Activated naive CD4-positive, alpha-beta T cell treated with anti-CD3 and anti-CD28 coated beads, Interleukin-2, amount 50 U/mL, for 72 hours (primary cell): ENCODE measurements around the gene MATCAP1. TPM values are rescaled to one million over a fixed set of nuclear protein-coding genes. Genes with fewer than 3 reads are reported as not detected.
A peak's percentile ranks its signal among the peaks of the same experiment; 100 is the strongest.

ENCODE experiments used
- ATAC-seq, 2 donors: fragments of 150-1000 bp; cut with Tn5 transposase; 2 replicates each; pipeline ENCODE4 v1.10.0; 2021; ENCODE audit warnings: mild to moderate bottlenecking in 2 of 2, moderate library complexity in 2 of 2
- DNase-seq, 2 donors: peaks; one replicate each; pipeline ENCODE4 v3.0.0; 2021 to 2022; ENCODE audit warnings: low spot score in 2 of 2
- H3K27ac Mint-ChIP-seq, 2 donors: one replicate each; pipeline ENCODE4 v1.8.0; 2022; ENCODE audit warnings: mild to moderate bottlenecking in 2 of 2, mixed read lengths in 2 of 2
- H3K36me3 Mint-ChIP-seq, 2 donors: one replicate each; pipeline ENCODE4 v1.8.0; 2022; ENCODE audit warnings: mixed read lengths in 2 of 2
- H3K9me3 Mint-ChIP-seq, 2 donors: one replicate each; pipeline ENCODE4 v1.8.0; 2022; ENCODE audit warnings: mixed read lengths in 2 of 2
- total RNA-seq, 2 donors: library from RNA; stranded (reverse); gene quantifications; one replicate each; pipeline ENCODE4 v1.2.3, GENCODE V29; 2022

Gene MATCAP1
- total RNA-seq, 2 donors from 2014 or later: 26.3 to 63.5 TPM

GRCh38 chr16:67198238-67198734 is 14.5 kb upstream of the MATCAP1 start:
- DNase-seq: no peak
- peak; percentile 35 to 64 for ATAC-seq

GRCh38 chr16:67197704-67198103 is 13.9 kb upstream of the MATCAP1 start:
- Mint-ChIP-seq H3K36me3 (peaks cover 21 to 31% of the 10 kb centered on the region in 2 donors), H3K9me3 (no peaks in the 10 kb centered on the region), H3K27ac (peak overlapping the region in 1 of 2 donors; percentile 82)
- no peak for DNase-seq
- ATAC-seq: peak in 1 of 2 donors; percentile 5

More at GRCh38 chr16:67198238-67198734, 14.5 kb upstream of the MATCAP1 start:
- peaks cover 19 to 26% of the 10 kb centered on the region in 2 donors for H3K36me3 Mint-ChIP-seq
- H3K9me3 Mint-ChIP-seq: no peaks in the 10 kb centered on the region
- peak overlapping the region in 1 of 2 donors; percentile 82 for H3K27ac Mint-ChIP-seq

- DNase-seq (no peak), ATAC-seq (no peak)
- H3K36me3 Mint-ChIP-seq: peaks cover 25 to 35% of the 10 kb centered on the region in 2 donors
- H3K9me3 Mint-ChIP-seq: no peaks in the 10 kb centered on the region
- peak overlapping the region in 1 of 2 donors; percentile 86 for H3K27ac Mint-ChIP-seq
Observed at GRCh38 chr16:67196881-67197280, 13.1 kb upstream of the MATCAP1 start.

- H3K36me3 Mint-ChIP-seq: peaks cover 25 to 44% of the 10 kb centered on the region in 2 donors
- peak overlapping the region; percentile 4 to 67 for H3K27ac Mint-ChIP-seq
- ATAC-seq (no peak), DNase-seq (no peak)
- H3K9me3 Mint-ChIP-seq: no peaks in the 10 kb centered on the region
Observed at GRCh38 chr16:67195676-67196075, 11.9 kb upstream of the MATCAP1 start.

GRCh38 chr16:67194260-67194659 is 10.5 kb upstream of the MATCAP1 start:
- Mint-ChIP-seq H3K27ac (peak overlapping the region; percentile 90 to 92), H3K9me3 (no peaks in the 10 kb centered on the region), H3K36me3 (peaks cover 25 to 44% of the 10 kb centered on the region in 2 donors)
- ATAC-seq (no peak), DNase-seq (no peak)

GRCh38 chr16:67193536-67193935 is 9.8 kb upstream of the MATCAP1 start:
- Mint-ChIP-seq H3K9me3 (no peaks in the 10 kb centered on the region), H3K36me3 (peaks cover 25 to 44% of the 10 kb centered on the region in 2 donors)

DNA sequence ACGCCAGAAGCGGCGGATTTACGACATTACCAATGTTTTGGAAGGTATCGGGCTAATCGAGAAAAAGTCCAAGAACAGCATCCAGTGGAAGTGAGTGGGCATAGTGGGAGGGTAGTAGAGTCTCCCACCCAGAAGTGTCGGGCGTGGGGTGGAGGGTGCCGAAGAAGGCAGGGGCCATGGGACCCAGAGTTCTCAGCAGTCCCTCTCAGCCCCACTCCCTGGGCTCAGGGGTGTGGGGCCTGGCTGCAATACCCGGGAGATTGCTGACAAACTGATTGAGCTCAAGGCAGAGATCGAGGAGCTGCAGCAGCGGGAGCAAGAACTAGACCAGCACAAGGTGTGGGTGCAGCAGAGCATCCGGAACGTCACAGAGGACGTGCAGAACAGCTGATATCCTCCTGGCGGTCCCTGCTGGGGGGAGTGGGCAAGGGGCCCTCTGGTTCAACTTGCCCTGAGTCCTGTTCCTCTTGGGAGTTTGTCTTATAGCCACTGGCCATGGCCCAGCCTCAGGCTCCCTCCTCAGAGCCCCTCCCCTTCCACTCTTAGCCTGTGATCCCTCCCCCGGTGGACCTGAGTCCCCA is 9.1 kb upstream of the MATCAP1 start:
- ATAC-seq (no peak), DNase-seq (no peak)
- Mint-ChIP-seq H3K27ac (peak overlapping the region; percentile 92 to 96), H3K9me3 (no peaks in the 10 kb centered on the region), H3K36me3 (peaks cover 25 to 44% of the 10 kb centered on the region in 2 donors)

More at GRCh38 chr16:67193536-67193935, 9.8 kb upstream of the MATCAP1 start:
- H3K27ac Mint-ChIP-seq: peak overlapping the region; percentile 92 to 96
- no peak for DNase-seq
- no peak for ATAC-seq

DNA sequence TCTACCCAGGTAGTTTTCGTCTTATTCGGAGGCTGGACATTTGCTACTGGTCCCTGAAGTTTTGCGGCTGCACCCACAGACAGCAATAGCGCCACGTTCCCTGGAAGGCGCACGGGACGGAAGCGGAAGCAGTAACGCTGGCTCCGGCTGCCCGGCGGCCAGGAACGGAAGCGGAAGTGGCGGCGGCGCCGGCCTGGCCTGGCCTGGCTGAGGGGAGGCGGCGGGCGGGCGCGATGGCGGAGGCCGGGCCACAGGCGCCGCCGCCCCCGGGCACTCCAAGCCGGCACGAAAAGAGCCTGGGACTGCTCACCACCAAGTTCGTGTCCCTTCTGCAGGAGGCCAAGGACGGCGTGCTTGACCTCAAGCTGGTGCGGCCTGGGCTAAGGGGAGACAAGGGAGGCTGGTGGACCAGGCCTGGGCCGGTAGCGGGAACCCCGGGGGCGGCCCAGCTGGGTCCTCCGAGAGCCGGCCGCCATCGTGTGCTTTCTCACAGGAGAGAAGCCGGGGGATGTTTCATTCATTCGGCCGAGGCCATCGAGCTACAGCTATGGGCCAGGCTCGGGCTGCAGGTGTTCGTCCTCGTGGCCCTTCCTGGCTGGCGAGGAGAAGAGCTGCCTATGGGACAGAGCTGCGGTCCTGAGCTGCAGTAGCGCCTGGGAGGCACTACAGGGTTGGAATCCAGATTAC is 8.4 kb upstream of the MATCAP1 start, which contains the start of gene E2F4:
TSS of gene E2F4 (plus strand) at position 161 of the 687 bp plus-strand sequence. CDS start at position 234, 73 bp downstream.
- Mint-ChIP-seq H3K36me3 (peaks cover 25 to 44% of the 10 kb centered on the region in 2 donors), H3K27ac (peak within 1 kb of the TSS; percentile 92 to 96), H3K9me3 (no peaks in the 10 kb centered on the region)
- DNase-seq (peak; percentile 90 to 91), ATAC-seq (peak; percentile 99)

- no peak for DNase-seq
- Mint-ChIP-seq H3K9me3 (no peaks in the 10 kb centered on the region), H3K27ac (peak overlapping the region; percentile 85 to 92), H3K36me3 (peaks cover 20 to 38% of the 10 kb centered on the region in 2 donors)
- ATAC-seq: peak; percentile 15 to 18
Observed at GRCh38 chr16:67191411-67191994, 7.7 kb upstream of the MATCAP1 start.

DNA sequence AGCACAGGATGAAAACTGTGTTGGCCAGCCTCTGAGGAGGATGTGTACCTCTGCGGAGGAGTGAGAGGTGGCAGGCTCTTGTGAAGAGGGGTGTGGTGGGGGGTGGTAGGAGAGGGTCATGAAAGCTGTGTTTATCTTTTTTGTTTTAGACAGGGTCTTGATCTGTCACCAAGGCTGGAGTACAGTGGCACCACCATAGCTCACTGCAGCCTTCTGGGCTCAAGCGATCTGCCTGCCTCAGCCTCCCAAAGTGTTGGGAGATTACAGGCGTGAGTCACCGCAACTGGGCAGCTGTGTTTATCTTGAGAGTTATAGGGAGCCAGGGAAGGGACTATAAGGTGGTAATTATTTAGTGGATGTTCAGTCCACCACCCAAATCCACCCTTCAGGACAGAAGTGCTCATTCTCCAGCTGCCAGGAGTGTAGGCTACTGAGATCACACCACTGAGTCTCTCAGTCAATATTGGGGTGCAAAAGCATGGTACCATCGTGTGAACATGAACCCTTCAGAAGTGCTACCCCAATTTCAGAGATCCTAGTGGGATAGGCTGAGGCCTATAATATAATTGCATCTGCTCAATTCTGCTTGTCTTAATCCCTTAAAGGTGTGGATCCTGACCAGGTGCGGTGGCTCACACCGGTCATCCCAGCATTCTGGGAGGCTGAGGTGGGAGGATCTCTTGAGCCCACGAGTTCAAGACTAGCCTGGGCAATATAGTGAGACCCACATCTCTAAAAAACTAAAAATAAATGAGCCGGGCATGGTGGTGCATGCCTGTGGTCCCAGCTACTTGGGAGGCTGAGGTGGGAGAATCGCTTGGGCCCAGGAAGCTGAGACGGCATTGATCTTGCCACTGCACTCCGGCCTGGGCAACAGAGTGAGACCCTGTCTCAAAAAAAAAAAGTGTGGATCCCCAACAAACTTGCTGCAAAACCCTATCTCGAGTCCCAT is 7.0 kb upstream of the MATCAP1 start:
- no peak for ATAC-seq
- no peak for DNase-seq
- H3K27ac Mint-ChIP-seq: peak overlapping the region in 1 of 2 donors; percentile 92
- H3K36me3 Mint-ChIP-seq: peaks cover 13 to 30% of the 10 kb centered on the region in 2 donors
- no peaks in the 10 kb centered on the region for H3K9me3 Mint-ChIP-seq

GRCh38 chr16:67190041-67190440 is 6.3 kb upstream of the MATCAP1 start, which contains the start of gene EXOC3L1:
Gene EXOC3L1 (minus strand): TSS chr16:67190136. CDS start chr16:67189676, 460 bp downstream.
- ATAC-seq: no peak
- Mint-ChIP-seq H3K36me3 (peaks cover 13 to 27% of the 10 kb centered on the region in 2 donors), H3K9me3 (no peaks in the 10 kb centered on the region), H3K27ac (peak within 1 kb of the TSS in 1 of 2 donors; percentile 92)
- DNase-seq: no peak

DNA sequence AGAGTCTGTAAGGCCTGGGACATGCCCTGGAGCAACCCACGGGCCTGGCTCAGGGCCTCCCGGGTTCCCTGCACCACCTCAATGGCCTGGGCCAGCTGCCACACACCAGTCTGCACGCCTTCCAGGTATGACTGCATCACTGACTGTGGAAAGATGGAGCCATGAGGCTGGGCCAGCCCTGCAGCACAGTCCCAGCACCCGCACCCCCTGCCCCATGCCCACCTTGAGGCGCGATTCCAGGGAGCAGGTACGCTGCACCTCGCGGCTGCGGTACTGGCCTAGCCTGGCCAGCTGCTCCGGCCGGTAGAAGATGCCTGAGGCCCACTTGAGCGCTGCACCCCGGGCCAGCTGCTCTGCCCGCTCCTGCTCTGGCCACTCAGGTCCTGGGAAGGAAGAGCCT is 5.0 kb upstream of the MATCAP1 start:
- DNase-seq: no peak
- H3K9me3 Mint-ChIP-seq: no peaks in the 10 kb centered on the region
- H3K36me3 Mint-ChIP-seq: peaks cover 7 to 22% of the 10 kb centered on the region in 2 donors
- H3K27ac Mint-ChIP-seq: no peak overlapping the region
- ATAC-seq: no peak

- no peak for DNase-seq
- Mint-ChIP-seq H3K9me3 (no peaks in the 10 kb centered on the region), H3K27ac (no peak overlapping the region), H3K36me3 (peaks cover 6 to 18% of the 10 kb centered on the region in 2 donors)
- no peak for ATAC-seq
Observed at GRCh38 chr16:67188323-67188722, 4.6 kb upstream of the MATCAP1 start.

DNA sequence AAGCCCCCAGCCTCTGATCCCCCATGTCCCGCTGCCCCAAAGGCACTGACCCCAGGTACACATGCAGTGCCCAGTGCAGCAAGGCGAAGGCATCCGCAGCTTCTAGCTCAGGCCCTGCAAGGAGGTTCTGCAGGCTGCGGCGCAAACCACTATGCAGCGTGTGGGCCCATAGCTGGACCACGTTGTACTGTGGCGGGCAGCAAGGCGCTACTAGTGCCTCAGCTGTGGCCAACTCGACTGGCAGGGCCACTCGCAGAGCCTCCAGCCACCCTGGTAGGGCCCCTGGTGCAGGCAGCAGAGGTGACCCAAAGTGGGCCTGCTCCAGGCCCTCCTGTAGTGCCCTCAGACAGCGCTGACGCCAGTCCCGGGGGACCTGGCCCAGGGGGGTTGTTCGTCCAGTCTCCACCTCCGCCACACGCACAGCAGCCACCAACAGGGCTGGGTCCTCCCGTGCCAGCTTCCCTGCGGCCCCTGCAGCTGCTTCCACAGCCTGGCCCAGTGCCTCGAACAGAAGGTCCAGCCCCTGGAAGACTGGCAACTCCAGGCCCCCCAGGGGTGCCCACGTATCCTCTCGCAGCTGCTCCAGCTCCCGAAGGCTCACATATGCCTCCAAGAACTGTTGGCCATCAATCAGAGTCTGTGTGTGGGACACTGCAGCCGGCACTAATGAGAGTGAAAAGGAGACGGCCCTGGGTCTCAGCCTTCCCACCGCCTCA is 3.6 kb upstream of the MATCAP1 start:
- Mint-ChIP-seq H3K9me3 (no peaks in the 10 kb centered on the region), H3K27ac (no peak overlapping the region), H3K36me3 (peaks cover under 1 to 9% of the 10 kb centered on the region in 2 donors)
- no peak for DNase-seq
- ATAC-seq: no peak

DNA sequence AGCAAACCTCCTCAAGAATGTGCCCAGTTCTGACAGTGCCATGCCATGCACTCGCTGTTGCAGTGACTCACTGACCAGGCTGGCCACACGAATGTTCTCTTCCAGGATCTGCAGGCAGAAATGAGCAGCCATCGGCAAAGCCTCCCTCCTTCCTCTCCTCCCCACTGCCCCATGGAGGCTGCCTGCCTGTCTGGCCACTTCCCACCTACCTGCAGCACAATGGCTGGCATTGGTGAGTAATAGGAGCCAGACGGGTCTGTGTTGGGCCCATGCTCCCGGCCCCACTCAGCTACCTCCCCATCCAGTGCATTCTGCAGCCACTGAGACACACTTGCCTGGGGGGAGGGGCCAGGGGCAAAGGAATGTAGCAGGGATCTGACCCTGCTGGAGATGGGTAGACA is 2.8 kb upstream of the MATCAP1 start:
- Mint-ChIP-seq H3K27ac (no peak overlapping the region), H3K36me3 (peaks cover 0 to 5% of the 10 kb centered on the region in 2 donors), H3K9me3 (no peaks in the 10 kb centered on the region)
- DNase-seq (no peak), ATAC-seq (no peak)
